H1 (cell line): ENCODE results near the gene TRPC4. TPM values are rescaled to one million over a fixed set of nuclear protein-coding genes. Genes with fewer than 3 reads are reported as not detected.

ENCODE experiments used
- CBX8 ChIP-seq: fragments of 300-800, 300-1000 bp; sonication (generic); IDR thresholded peaks from 2 replicates; pipeline ENCODE4 v1.7.1; 2016; ENCODE audit warnings: low read depth, low read length, borderline replicate concordance
- CHD2 ChIP-seq: IDR thresholded peaks from 2 replicates; pipeline ENCODE4 v1.6.1; 2012; ENCODE audit warnings: low read length, improper control_type of control experiment
- EP300 ChIP-seq, 2 experiments: IDR thresholded peaks; 1 replicate in 1 of 2; 2 replicates in 1 of 2; pipeline ENCODE4 v1.6.1; 2011 to 2012; ENCODE audit warnings: low read depth in 2 of 2, low read length in 2 of 2, mild to moderate bottlenecking in 2 of 2, borderline replicate concordance in 1 of 2, inconsistent platforms in 1 of 2, moderate library complexity in 1 of 2
- GTF2F1 ChIP-seq: IDR thresholded peaks from 2 replicates; pipeline ENCODE4 v1.6.1; 2012; ENCODE audit warnings: low read depth, low read length, improper control_type of control experiment, borderline replicate concordance
- NANOG ChIP-seq: IDR thresholded peaks from 2 replicates; pipeline ENCODE4 v1.6.1; 2011; ENCODE audit warnings: low read length, low read depth, mild to moderate bottlenecking, inconsistent platforms; ENCODE audit not compliant: insufficient read depth, poor library complexity, severe bottlenecking
- RBBP5 ChIP-seq: IDR thresholded peaks from 2 replicates; pipeline ENCODE4 v1.7.1; 2012; ENCODE audit warnings: low read depth, mild to moderate bottlenecking, inconsistent platforms, low read length, moderate library complexity, borderline replicate concordance
- SIRT6 ChIP-seq: IDR thresholded peaks from one replicate; pipeline ENCODE4 v1.7.1; 2012; ENCODE audit warnings: low read length, inconsistent platforms
- SP1 ChIP-seq: IDR thresholded peaks from 2 replicates; pipeline ENCODE4 v1.6.1; 2011; ENCODE audit warnings: low read depth, low read length
- SP2 ChIP-seq: IDR thresholded peaks from 2 replicates; pipeline ENCODE4 v1.6.1; 2012; ENCODE audit warnings: mild to moderate bottlenecking, low read length, inconsistent platforms
- polyA plus RNA-seq, 7 experiments: library from polyadenylated mRNA; depleted of rRNA in 3 of 7; stranded (reverse) in 5 of 7; unstranded in 2 of 7; fragments of >200 nt in 5 of 7; fragments of 200-250 nt in 2 of 7; gene quantifications; 1 replicate in 5 of 7; 2 replicates in 1 of 7; 4 replicates in 1 of 7; pipeline versions ENCODE4 v1.2.1 to v1.2.3, GENCODE V29; 2011 to 2013; ENCODE audit warnings: missing spikeins in 2 of 7, mixed read lengths in 2 of 7
- total RNA-seq: library from RNA; stranded (reverse); fragmentation: NEBNext Ultra II Directional; extraction: Animal tissue kit (Norgen Biotek cat#: 25700); gene quantifications from 2 replicates; pipeline ENCODE4 v1.2.1, GENCODE V29; 2021
- TF ChIP-seq, protein P1 (sequence below): fragments of 300-600 bp; sonication (generic); IDR thresholded peaks from 2 replicates; pipeline ENCODE4 v1.7.1; 2012; ENCODE audit warnings: low read length, moderate library complexity, mild to moderate bottlenecking, inconsistent platforms; ENCODE audit not compliant: insufficient replicate concordance

The TRPC4 gene
- total and polyA plus RNA-seq, 2 of the 8 experiments (the other 6 are each of a cell fraction or from before 2014, with no cell fraction given), result 12.3 to 14.7 TPM

DNA sequence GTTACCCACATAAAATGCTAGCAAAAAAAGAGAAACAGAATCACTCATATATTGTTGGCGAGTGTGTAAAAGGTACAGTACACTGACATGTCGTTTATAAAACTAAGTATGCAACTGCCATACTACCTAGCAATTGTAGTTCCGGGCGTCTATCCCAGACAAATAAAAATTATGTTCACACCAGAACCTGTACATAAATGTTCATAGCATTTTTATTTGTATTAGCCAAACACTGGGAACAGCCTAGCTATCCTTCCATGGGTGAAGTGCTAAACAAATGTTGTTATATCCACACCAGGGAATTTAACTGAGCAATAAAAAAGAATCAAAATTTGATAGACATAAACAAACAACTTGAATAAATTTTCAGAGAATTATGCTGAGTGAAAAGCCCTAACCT is 242.1 kb downstream of the TRPC4 start (continued):
- TF ChIP-seq, protein P1, sequence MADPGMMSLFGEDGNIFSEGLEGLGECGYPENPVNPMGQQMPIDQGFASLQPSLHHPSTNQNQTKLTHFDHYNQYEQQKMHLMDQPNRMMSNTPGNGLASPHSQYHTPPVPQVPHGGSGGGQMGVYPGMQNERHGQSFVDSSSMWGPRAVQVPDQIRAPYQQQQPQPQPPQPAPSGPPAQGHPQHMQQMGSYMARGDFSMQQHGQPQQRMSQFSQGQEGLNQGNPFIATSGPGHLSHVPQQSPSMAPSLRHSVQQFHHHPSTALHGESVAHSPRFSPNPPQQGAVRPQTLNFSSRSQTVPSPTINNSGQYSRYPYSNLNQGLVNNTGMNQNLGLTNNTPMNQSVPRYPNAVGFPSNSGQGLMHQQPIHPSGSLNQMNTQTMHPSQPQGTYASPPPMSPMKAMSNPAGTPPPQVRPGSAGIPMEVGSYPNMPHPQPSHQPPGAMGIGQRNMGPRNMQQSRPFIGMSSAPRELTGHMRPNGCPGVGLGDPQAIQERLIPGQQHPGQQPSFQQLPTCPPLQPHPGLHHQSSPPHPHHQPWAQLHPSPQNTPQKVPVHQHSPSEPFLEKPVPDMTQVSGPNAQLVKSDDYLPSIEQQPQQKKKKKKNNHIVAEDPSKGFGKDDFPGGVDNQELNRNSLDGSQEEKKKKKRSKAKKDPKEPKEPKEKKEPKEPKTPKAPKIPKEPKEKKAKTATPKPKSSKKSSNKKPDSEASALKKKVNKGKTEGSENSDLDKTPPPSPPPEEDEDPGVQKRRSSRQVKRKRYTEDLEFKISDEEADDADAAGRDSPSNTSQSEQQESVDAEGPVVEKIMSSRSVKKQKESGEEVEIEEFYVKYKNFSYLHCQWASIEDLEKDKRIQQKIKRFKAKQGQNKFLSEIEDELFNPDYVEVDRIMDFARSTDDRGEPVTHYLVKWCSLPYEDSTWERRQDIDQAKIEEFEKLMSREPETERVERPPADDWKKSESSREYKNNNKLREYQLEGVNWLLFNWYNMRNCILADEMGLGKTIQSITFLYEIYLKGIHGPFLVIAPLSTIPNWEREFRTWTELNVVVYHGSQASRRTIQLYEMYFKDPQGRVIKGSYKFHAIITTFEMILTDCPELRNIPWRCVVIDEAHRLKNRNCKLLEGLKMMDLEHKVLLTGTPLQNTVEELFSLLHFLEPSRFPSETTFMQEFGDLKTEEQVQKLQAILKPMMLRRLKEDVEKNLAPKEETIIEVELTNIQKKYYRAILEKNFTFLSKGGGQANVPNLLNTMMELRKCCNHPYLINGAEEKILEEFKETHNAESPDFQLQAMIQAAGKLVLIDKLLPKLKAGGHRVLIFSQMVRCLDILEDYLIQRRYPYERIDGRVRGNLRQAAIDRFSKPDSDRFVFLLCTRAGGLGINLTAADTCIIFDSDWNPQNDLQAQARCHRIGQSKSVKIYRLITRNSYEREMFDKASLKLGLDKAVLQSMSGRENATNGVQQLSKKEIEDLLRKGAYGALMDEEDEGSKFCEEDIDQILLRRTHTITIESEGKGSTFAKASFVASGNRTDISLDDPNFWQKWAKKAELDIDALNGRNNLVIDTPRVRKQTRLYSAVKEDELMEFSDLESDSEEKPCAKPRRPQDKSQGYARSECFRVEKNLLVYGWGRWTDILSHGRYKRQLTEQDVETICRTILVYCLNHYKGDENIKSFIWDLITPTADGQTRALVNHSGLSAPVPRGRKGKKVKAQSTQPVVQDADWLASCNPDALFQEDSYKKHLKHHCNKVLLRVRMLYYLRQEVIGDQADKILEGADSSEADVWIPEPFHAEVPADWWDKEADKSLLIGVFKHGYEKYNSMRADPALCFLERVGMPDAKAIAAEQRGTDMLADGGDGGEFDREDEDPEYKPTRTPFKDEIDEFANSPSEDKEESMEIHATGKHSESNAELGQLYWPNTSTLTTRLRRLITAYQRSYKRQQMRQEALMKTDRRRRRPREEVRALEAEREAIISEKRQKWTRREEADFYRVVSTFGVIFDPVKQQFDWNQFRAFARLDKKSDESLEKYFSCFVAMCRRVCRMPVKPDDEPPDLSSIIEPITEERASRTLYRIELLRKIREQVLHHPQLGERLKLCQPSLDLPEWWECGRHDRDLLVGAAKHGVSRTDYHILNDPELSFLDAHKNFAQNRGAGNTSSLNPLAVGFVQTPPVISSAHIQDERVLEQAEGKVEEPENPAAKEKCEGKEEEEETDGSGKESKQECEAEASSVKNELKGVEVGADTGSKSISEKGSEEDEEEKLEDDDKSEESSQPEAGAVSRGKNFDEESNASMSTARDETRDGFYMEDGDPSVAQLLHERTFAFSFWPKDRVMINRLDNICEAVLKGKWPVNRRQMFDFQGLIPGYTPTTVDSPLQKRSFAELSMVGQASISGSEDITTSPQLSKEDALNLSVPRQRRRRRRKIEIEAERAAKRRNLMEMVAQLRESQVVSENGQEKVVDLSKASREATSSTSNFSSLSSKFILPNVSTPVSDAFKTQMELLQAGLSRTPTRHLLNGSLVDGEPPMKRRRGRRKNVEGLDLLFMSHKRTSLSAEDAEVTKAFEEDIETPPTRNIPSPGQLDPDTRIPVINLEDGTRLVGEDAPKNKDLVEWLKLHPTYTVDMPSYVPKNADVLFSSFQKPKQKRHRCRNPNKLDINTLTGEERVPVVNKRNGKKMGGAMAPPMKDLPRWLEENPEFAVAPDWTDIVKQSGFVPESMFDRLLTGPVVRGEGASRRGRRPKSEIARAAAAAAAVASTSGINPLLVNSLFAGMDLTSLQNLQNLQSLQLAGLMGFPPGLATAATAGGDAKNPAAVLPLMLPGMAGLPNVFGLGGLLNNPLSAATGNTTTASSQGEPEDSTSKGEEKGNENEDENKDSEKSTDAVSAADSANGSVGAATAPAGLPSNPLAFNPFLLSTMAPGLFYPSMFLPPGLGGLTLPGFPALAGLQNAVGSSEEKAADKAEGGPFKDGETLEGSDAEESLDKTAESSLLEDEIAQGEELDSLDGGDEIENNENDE, result no peak
- TF ChIP-seq RBBP5, result no peak
- no peak for TF ChIP-seq SIRT6
- no peak for TF ChIP-seq SP1
- no peak for TF ChIP-seq GTF2F1
- no peak for TF ChIP-seq CBX8
- no peak for TF ChIP-seq NANOG
- no peak for TF ChIP-seq EP300 (IDR thresholded peaks at IDR 0.05; ENCODE audit: borderline replicate concordance in 1 of 2, low read depth in 2 of 2, low read length in 2 of 2)
- TF ChIP-seq CHD2, result no peak
- TF ChIP-seq SP2, result no peak
